Activated naive CD4-positive, alpha-beta T cell treated with anti-CD3 and anti-CD28 coated beads, Interleukin-2, amount 50 U/mL, for 72 hours (primary cell): ENCODE data around the gene ADAMTS15. TPM values are rescaled to one million over a fixed set of nuclear protein-coding genes. Genes with fewer than 3 reads are reported as not detected.

Experiments
- ATAC-seq, 2 donors: fragments of 150-1000 bp; cut with Tn5 transposase; 2 replicates each; pipeline ENCODE4 v1.10.0; 2021; ENCODE audit warnings: mild to moderate bottlenecking in 2 of 2, moderate library complexity in 2 of 2
- DNase-seq, 2 donors: peaks; one replicate each; pipeline ENCODE4 v3.0.0; 2021 to 2022; ENCODE audit warnings: low spot score in 2 of 2
- H3K27ac Mint-ChIP-seq, 2 donors: one replicate each; pipeline ENCODE4 v1.8.0; 2022; ENCODE audit warnings: mild to moderate bottlenecking in 2 of 2, mixed read lengths in 2 of 2
- H3K36me3 Mint-ChIP-seq, 2 donors: one replicate each; pipeline ENCODE4 v1.8.0; 2022; ENCODE audit warnings: mixed read lengths in 2 of 2
- H3K9me3 Mint-ChIP-seq, 2 donors: one replicate each; pipeline ENCODE4 v1.8.0; 2022; ENCODE audit warnings: mixed read lengths in 2 of 2
- total RNA-seq, 2 donors: library from RNA; stranded (reverse); gene quantifications; one replicate each; pipeline ENCODE4 v1.2.3, GENCODE V29; 2022

Gene ADAMTS15
- total RNA-seq, 2 donors from 2014 or later = not detected

DNA sequence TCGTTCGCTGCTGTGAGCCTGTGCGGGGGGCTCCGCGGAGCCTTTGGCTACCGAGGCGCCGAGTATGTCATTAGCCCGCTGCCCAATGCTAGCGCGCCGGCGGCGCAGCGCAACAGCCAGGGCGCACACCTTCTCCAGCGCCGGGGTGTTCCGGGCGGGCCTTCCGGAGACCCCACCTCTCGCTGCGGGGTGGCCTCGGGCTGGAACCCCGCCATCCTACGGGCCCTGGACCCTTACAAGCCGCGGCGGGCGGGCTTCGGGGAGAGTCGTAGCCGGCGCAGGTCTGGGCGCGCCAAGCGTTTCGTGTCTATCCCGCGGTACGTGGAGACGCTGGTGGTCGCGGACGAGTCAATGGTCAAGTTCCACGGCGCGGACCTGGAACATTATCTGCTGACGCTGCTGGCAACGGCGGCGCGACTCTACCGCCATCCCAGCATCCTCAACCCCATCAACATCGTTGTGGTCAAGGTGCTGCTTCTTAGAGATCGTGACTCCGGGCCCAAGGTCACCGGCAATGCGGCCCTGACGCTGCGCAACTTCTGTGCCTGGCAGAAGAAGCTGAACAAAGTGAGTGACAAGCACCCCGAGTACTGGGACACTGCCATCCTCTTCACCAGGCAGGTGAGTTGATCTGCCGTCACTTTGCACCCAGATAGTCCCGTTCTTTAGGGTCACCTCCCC lies 1.0 kb downstream of the ADAMTS15 start:
- no peaks in the 10 kb centered on the region for H3K9me3 Mint-ChIP-seq
- no peak for ATAC-seq
- no peaks in the 10 kb centered on the region for H3K36me3 Mint-ChIP-seq
- H3K27ac Mint-ChIP-seq = no peak overlapping the region
- DNase-seq = no peak

- DNase-seq = no peak
- Mint-ChIP-seq H3K9me3 (no peaks in the 10 kb centered on the region), H3K27ac (no peak overlapping the region), H3K36me3 (no peaks in the 10 kb centered on the region)
- no peak for ATAC-seq
These were observed 1.7 kb downstream of the ADAMTS15 start for GRCh38 chr11:130449996-130450769.

- Mint-ChIP-seq H3K9me3 (no peaks in the 10 kb centered on the region), H3K36me3 (no peaks in the 10 kb centered on the region), H3K27ac (no peak overlapping the region)
- DNase-seq (no peak), ATAC-seq (no peak)
These were observed 3.0 kb downstream of the ADAMTS15 start for GRCh38 chr11:130451231-130452019.

DNA sequence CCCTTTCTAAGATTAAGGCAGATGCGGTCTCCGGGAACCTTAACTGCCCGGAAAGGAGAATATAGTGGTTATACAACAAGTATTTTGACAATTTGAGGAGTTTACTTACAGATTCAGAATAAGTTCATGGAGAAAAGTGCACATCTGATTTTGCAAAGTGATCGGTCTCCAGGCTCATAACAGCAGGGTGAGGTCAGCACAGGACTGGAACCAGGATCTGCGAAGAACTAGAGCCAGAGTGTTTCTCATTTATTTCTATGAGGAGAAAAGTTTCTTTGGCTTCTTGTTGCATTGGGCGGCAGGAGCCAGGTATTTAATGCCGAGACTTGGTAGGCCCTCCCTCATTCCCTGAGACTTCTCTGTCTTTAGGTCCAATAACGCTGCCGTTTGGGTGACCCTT lies 3.7 kb downstream of the ADAMTS15 start:
- ATAC-seq = no peak
- no peaks in the 10 kb centered on the region for H3K9me3 Mint-ChIP-seq
- H3K27ac Mint-ChIP-seq = no peak overlapping the region
- no peaks in the 10 kb centered on the region for H3K36me3 Mint-ChIP-seq
- no peak for DNase-seq

- H3K36me3 Mint-ChIP-seq = no peaks in the 10 kb centered on the region
- H3K27ac Mint-ChIP-seq = no peak overlapping the region
- ATAC-seq (no peak), DNase-seq (no peak)
- no peaks in the 10 kb centered on the region for H3K9me3 Mint-ChIP-seq
These were observed 4.5 kb downstream of the ADAMTS15 start for GRCh38 chr11:130452940-130453339.

GRCh38 chr11:130454491-130455252 lies 6.2 kb downstream of the ADAMTS15 start:
- ATAC-seq (no peak), DNase-seq (no peak)
- no peaks in the 10 kb centered on the region for H3K36me3 Mint-ChIP-seq
- no peak overlapping the region for H3K27ac Mint-ChIP-seq
- H3K9me3 Mint-ChIP-seq = no peaks in the 10 kb centered on the region

DNA sequence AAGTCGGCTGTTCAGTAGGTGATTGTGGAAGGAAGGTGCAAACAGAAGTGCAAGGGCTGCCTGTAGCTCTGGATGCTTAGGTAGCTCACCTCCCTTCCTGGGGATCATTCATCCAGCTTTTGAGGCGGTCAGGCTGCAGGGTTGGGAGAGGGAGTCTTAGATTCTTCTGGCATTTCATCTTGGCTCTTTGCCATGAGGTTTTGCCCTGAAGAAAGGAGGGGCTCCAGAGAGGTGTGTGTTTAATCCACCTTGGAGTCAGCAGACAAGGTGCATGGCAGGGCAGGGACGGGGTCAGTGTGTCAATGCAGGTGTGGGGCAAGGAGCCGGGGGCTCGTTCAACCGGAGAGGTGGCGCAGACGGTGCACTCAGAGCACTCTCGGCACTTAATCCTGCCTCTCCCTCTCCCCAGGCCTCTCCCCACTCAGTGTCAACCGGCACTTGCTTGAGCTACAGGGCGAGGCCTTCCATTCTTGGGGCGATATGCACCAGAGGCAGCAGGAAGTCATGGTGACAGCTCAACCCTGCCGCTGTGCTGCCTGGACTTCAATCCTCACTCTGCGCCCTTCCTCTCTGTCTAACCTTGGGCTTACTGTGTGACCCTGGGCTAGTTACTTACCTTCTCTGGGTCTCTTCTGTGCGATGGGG lies 7.2 kb downstream of the ADAMTS15 start:
- H3K36me3 Mint-ChIP-seq = no peaks in the 10 kb centered on the region

GRCh38 chr11:130456286-130456685 lies 7.8 kb downstream of the ADAMTS15 start:
- no peak overlapping the region for H3K27ac Mint-ChIP-seq
- no peaks in the 10 kb centered on the region for H3K9me3 Mint-ChIP-seq
- no peak for DNase-seq
- no peaks in the 10 kb centered on the region for H3K36me3 Mint-ChIP-seq
- no peak for ATAC-seq

More for the DNA sequence above, 7.2 kb downstream of the ADAMTS15 start:
- Mint-ChIP-seq H3K9me3 (no peaks in the 10 kb centered on the region), H3K27ac (no peak overlapping the region)
- DNase-seq (no peak), ATAC-seq (no peak)

DNA sequence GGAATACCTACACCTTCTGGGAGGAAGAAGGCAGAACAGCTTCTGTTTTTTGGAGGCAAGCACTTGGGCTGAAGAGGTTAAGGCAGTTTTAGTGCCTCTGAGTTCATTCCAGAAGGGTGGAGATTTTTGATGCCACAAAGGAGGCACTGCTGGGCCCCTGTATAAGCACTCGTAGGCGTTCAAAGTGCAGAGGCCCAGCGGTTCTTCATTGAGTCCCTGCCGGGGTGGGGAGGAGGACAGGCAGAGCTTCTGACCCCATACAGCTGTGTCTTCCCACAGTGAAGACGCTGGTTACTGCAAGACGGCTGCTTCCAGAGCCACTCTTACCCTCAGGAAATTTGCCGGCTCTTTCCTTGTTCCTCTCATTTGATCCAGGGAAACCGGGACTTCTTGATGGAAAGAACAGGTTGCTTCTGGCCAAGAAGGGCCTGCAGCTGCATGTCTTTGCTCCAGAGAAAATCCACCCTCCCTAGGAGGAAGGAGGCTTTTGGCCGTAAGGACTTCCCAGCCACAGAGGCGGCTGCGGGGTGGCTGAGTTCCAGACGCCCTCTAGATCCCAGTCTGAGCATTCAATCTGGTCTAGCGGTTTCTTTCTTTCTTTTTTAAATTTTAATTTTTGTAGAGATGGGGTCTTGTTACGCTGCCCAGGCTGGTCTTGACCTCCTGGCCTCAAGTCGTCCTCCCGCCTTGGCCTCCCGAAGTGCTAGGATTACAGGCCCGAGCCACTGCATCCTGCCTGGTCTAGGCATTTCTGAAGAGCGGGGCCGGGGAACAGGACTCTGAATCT lies 9.4 kb downstream of the ADAMTS15 start:
- no peaks in the 10 kb centered on the region for H3K36me3 Mint-ChIP-seq
- no peak for DNase-seq
- no peak for ATAC-seq
- H3K27ac Mint-ChIP-seq = no peak overlapping the region
- no peaks in the 10 kb centered on the region for H3K9me3 Mint-ChIP-seq

DNA sequence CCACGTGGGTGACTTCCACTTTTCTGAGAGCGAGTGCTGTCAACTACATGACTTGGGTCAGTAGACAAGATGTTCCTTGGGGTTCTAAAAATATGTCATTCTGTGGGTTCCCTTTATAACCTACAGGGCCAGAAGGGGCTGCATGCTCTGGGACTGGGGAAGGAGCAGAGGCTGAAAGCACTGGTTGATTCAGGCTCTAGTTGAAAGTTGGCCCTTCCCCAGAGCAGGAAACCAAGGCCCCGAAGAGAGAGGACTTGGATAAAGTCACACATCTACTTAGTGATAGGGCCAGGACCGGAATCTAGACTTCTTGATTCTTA lies 9.9 kb downstream of the ADAMTS15 start:
- Mint-ChIP-seq H3K36me3 (no peaks in the 10 kb centered on the region), H3K9me3 (no peaks in the 10 kb centered on the region), H3K27ac (no peak overlapping the region)
- DNase-seq (no peak), ATAC-seq (no peak)

DNA sequence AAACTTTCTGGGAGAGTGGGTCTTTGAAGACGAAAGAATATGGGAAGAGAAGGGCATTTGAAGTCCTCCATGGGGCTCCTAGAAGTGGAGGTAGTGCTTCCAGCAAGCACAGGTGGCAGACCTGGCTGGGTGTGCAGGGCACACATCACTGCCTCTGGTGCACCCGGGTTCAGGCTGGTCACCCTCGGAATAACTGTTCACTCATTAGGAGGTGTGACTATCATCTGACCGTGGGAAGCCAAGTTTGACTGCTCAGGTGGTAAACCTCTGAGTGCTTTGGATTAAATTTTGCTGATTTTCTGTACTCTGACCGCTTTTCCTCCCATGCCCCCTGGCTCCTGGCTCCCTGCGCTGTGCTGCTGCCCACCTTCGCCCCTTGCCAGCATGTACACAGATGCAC lies 11.1 kb downstream of the ADAMTS15 start:
- no peak for DNase-seq
- no peak overlapping the region for H3K27ac Mint-ChIP-seq
- no peaks in the 10 kb centered on the region for H3K36me3 Mint-ChIP-seq
- ATAC-seq = no peak
- no peaks in the 10 kb centered on the region for H3K9me3 Mint-ChIP-seq

- H3K9me3 Mint-ChIP-seq = no peaks in the 10 kb centered on the region
- no peaks in the 10 kb centered on the region for H3K36me3 Mint-ChIP-seq
- no peak for DNase-seq
- H3K27ac Mint-ChIP-seq = no peak overlapping the region
- no peak for ATAC-seq
These were observed 13.8 kb downstream of the ADAMTS15 start for GRCh38 chr11:130462101-130462885.

DNA sequence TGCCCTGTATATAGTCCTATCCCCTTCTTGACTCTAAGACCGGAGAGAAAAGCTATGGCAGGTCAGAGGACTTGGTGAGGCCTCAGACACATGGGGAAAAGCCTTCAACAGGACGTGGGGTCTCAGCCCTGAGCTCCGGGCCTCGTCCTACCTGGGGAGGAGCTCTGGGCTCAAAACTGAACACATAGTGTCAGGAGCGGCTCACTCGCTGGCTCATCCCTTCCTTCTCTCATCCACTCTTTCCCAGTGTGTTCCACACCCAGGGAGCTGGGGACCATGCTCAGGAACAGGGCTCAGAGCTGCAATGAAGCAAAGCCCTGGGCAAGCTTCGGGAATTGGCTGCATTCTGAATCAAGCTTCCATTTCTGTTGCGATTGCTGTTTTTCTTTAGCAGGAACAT lies 14.5 kb downstream of the ADAMTS15 start:
- ATAC-seq = no peak
- no peaks in the 10 kb centered on the region for H3K9me3 Mint-ChIP-seq
- DNase-seq = no peak
- H3K36me3 Mint-ChIP-seq = no peaks in the 10 kb centered on the region
- H3K27ac Mint-ChIP-seq = no peak overlapping the region

GRCh38 chr11:130464291-130464812 lies 15.9 kb downstream of the ADAMTS15 start:
- H3K36me3 Mint-ChIP-seq = no peaks in the 10 kb centered on the region
- DNase-seq (no peak), ATAC-seq (no peak)
- H3K27ac Mint-ChIP-seq = no peak overlapping the region
- no peaks in the 10 kb centered on the region for H3K9me3 Mint-ChIP-seq

- Mint-ChIP-seq H3K9me3 (no peaks in the 10 kb centered on the region), H3K36me3 (no peaks in the 10 kb centered on the region), H3K27ac (no peak overlapping the region)
- ATAC-seq (no peak), DNase-seq (no peak)
These were observed 16.8 kb downstream of the ADAMTS15 start for GRCh38 chr11:130465263-130465662.
